COLO668 (cell line): Measurements from ENCODE around the gene SOHLH1.

Experiments used
- DNase-seq: peaks from one replicate; lab custom pipeline; 2025; ENCODE audit not compliant: unreplicated experiment; lab: John Stamatoyannopoulos, UW

The SOHLH1 gene

GRCh38 chr9:135662758-135663450 is 36.4 kb downstream of the SOHLH1 start, which contains the start of gene LCN9:
Gene LCN9 (plus strand): TSS chr9:135663309. CDS start chr9:135663322, 13 bp downstream.
- DNase-seq, result no peak

- no peak for DNase-seq
Observed at GRCh38 chr9:135661816-135662560, 37.3 kb downstream of the SOHLH1 start.

GRCh38 chr9:135660407-135660806 is 38.9 kb downstream of the SOHLH1 start:
- DNase-seq, result no peak

- DNase-seq, result no peak
Observed at GRCh38 chr9:135659252-135659651, 40.0 kb downstream of the SOHLH1 start.

GRCh38 chr9:135657416-135657815 is 41.9 kb downstream of the SOHLH1 start:
- DNase-seq, result no peak

GRCh38 chr9:135655317-135655716 is 44.0 kb downstream of the SOHLH1 start:
- peak; percentile 4 for DNase-seq

GRCh38 chr9:135650408-135650807 is 48.9 kb downstream of the SOHLH1 start:
- no peak for DNase-seq

DNA sequence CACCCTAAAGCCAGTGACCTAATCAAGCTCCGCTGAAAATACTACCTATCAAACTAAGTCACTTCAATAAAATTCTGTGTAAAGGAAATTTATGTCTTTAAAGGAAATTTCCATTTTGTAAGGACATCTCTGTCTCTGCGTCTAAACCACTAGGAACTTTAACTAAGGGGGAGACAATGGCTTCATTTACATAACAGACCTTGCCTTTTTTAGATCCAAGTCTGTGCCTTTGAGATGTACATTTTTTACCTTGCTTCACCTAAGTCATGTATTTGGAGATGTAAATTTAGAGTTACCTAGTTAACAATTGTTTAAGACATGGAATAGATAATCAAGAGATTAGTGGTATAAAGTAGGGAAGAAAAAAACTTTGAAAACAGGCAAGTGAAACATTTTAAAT is 49.8 kb downstream of the SOHLH1 start:
- DNase-seq, result no peak

- no peak for DNase-seq
Observed at GRCh38 chr9:135648494-135649410, 50.5 kb downstream of the SOHLH1 start.

DNA sequence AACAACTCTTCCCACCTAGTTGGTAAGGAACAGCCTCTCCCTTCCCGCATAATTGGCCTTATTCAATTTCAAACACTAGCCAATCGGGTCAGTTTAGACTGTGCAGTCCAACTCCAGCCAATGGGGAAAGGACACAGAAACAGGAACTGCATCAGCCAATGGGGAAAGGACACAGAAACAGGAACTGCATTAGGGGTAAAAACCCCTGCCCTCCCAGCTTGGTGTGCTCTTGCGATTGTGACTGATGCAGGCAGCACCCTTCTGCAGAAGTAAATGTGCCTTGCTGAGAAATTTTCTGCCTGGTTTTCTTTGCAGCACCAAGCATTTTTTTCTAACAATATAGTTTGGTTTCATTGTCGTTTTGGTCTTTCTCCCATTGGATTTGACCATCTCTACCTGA is 51.4 kb downstream of the SOHLH1 start:
- no peak for DNase-seq

DNA sequence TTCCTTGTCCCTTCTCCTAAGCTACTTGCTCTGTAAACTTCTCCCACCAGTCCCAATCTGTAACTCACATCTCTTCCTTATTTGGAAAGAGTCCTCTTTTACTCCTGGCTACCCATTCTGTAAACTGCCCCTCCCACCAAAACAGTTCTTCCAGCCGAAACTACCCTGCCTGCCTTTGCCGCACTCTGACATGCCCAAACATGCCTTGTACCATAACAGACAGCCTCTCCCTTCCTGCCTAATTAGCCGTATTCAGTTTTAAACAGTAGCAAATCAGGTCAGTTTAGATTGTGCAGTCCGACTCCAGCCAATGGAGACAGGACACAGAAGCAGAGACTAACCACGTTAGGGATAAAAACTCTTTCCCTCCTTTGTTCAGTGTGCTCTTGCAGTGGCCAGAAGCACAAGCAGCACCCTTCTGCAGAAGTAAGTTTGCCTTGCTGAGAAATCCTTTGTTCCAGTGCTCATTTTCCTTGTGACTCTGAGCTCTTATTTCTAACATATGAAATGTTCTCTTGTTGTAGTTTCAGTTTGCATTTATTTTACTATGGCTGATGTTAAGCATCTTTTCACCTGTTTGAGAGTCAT is 54.6 kb downstream of the SOHLH1 start:
- DNase-seq, result no peak
